H1 (cell line): Measurements from ENCODE around the gene CHST13. TPM values are rescaled to one million over a fixed set of nuclear protein-coding genes. Genes with fewer than 3 reads are reported as not detected.

Source experiments
- CTCF ChIA-PET: fragments of 300-600 bp; sonication (Branson Sonifier 250); formaldehyde crosslinking; loops from one replicate; lab custom pipeline; 2021; ENCODE audit not compliant: partially characterized antibody; lab: Charles Lee
- POLR2A ChIA-PET: fragments of 300-600 bp; sonication (Branson Sonifier 250); formaldehyde crosslinking; loops from one replicate; lab custom pipeline; 2021; ENCODE audit warnings: inconsistent platforms; ENCODE audit not compliant: partially characterized antibody; lab: Charles Lee
- DNase-seq, 2 experiments: peaks; one replicate each; pipeline versions ENCODE4 v3.0.0 to v3.0.0-alpha.2; 2010 to 2022; ENCODE audit warnings: low spot score in 2 of 2, low read depth in 1 of 2, mixed read lengths in 1 of 2
- FAIRE-seq: peaks from 2 replicates; lab custom pipeline; 2011; peaks lifted over from hg19 to GRCh38; lab: Jason Lieb, UNC
- H2AFZ ChIP-seq: 2 replicates; pipeline ENCODE4 v1.8.1; 2012; ENCODE audit warnings: low read length, inconsistent platforms
- H2AK5ac ChIP-seq: 2 replicates; pipeline ENCODE4 v1.6.1; 2013; ENCODE audit warnings: low read depth, low read length
- H2BK120ac ChIP-seq: replicated peaks from 2 replicates; pipeline ENCODE3; 2013; ENCODE audit warnings: low read depth, low read length, inconsistent platforms
- H2BK12ac ChIP-seq: 2 replicates; pipeline ENCODE4 v1.6.1; 2013; ENCODE audit warnings: low read depth, low read length
- H2BK15ac ChIP-seq: 2 replicates; pipeline ENCODE4 v1.6.1; 2013; ENCODE audit warnings: low read length
- H2BK20ac ChIP-seq: 2 replicates; pipeline ENCODE4 v1.6.1; 2013; ENCODE audit warnings: low read length
- H2BK5ac ChIP-seq: 2 replicates; pipeline ENCODE4 v1.6.1; 2013; ENCODE audit warnings: low read depth, low read length
- H3K14ac ChIP-seq: 2 replicates; pipeline ENCODE4 v1.6.1; 2013; ENCODE audit warnings: inconsistent platforms; ENCODE audit not compliant: insufficient read length
- H3K18ac ChIP-seq: 2 replicates; pipeline ENCODE4 v1.6.1; 2013; ENCODE audit warnings: low read length; ENCODE audit errors: extremely low read depth
- H3K23ac ChIP-seq: 2 replicates; pipeline ENCODE4 v1.6.1; 2013; ENCODE audit warnings: inconsistent platforms; ENCODE audit not compliant: insufficient read length
- H3K23me2 ChIP-seq: 2 replicates; pipeline ENCODE4 v1.6.1; 2013; ENCODE audit warnings: low read depth, low read length
- H3K27ac ChIP-seq: 2 replicates; pipeline ENCODE4 v1.6.1; 2011; ENCODE audit warnings: low read depth, low read length, inconsistent platforms
- H3K27me3 ChIP-seq, 4 experiments: replicated peaks in 1 of 4; 1 replicate in 1 of 4; 2 replicates in 3 of 4; pipeline versions ENCODE4 v1.6.1 to v1.8.1; 2011 to 2013; ENCODE audit warnings: low read length in 3 of 4, mild to moderate bottlenecking in 3 of 4, inconsistent platforms in 2 of 4, mixed read lengths in 2 of 4, moderate library complexity in 1 of 4; ENCODE audit not compliant: control insufficient read depth in 3 of 4, insufficient read depth in 3 of 4; ENCODE audit errors: extremely low read depth in 1 of 4
- H3K36me3 ChIP-seq, 4 experiments: 2 replicates each; pipeline versions ENCODE4 v1.6.1 to v1.8.1; 2011 to 2013; ENCODE audit warnings: mild to moderate bottlenecking in 4 of 4, low read length in 3 of 4, moderate library complexity in 2 of 4, control low read depth in 1 of 4, inconsistent platforms in 1 of 4; ENCODE audit not compliant: insufficient read depth in 4 of 4, control insufficient read depth in 2 of 4
- H3K4ac ChIP-seq: replicated peaks from 2 replicates; pipeline ENCODE3; 2013; ENCODE audit warnings: low read length, low read depth, mixed read lengths, inconsistent platforms; ENCODE audit not compliant: insufficient read length
- H3K4me1 ChIP-seq, 4 experiments: replicated peaks in 1 of 4; 1 replicate in 1 of 4; 2 replicates in 3 of 4; pipeline versions ENCODE4 v1.6.1 to v1.8.1; 2011 to 2013; ENCODE audit warnings: low read length in 3 of 4, inconsistent platforms in 2 of 4, mixed read lengths in 1 of 4; ENCODE audit not compliant: insufficient read depth in 4 of 4, control insufficient read depth in 3 of 4
- H3K4me2 ChIP-seq, 2 experiments: 2 replicates each; pipeline versions ENCODE4 v1.6.1 to v1.8.1; 2011 to 2013; ENCODE audit warnings: low read depth in 2 of 2, low read length in 2 of 2, control low read depth in 1 of 2, inconsistent platforms in 1 of 2, mild to moderate bottlenecking in 1 of 2; ENCODE audit not compliant: insufficient read depth in 1 of 2
- H3K4me3 ChIP-seq, 4 experiments: fragments of 200-600, 300-600 bp in 1 of 4; sonication (generic), shearing (Covaris generic), sonication (Bioruptor Twin) in 1 of 4; 2 replicates each; pipeline versions ENCODE4 v1.5.1 to v1.8.1; 2011 to 2016; ENCODE audit warnings: low read length in 4 of 4, low read depth in 3 of 4, control low read depth in 2 of 4, inconsistent platforms in 2 of 4, mild to moderate bottlenecking in 2 of 4, mixed read lengths in 1 of 4, moderate library complexity in 1 of 4; ENCODE audit not compliant: insufficient read depth in 2 of 4; ENCODE audit errors: extremely low read depth in 1 of 4
- H3K56ac ChIP-seq: replicated peaks from 2 replicates; pipeline ENCODE3; 2013; ENCODE audit warnings: low read depth, mild to moderate bottlenecking, mixed read lengths, low read length, inconsistent platforms; ENCODE audit not compliant: insufficient read length
- H3K79me1 ChIP-seq: 2 replicates; pipeline ENCODE4 v1.6.1; 2013; ENCODE audit warnings: low read depth, low read length, control low read depth
- H3K79me2 ChIP-seq, 2 experiments: 2 replicates each; pipeline versions ENCODE4 v1.6.1 to v1.8.1; 2012 to 2013; ENCODE audit warnings: low read length in 2 of 2, mild to moderate bottlenecking in 2 of 2, inconsistent platforms in 1 of 2; ENCODE audit not compliant: insufficient read depth in 2 of 2, control insufficient read depth in 1 of 2
- H3K9ac ChIP-seq, 4 experiments: replicated peaks in 1 of 4; 1 replicate in 1 of 4; 2 replicates in 3 of 4; pipeline versions ENCODE4 v1.6.1 to v1.8.1; 2011 to 2013; ENCODE audit warnings: low read depth in 3 of 4, low read length in 3 of 4, control low read depth in 2 of 4, mild to moderate bottlenecking in 2 of 4, moderate library complexity in 2 of 4, inconsistent platforms in 1 of 4; ENCODE audit errors: extremely low read depth in 1 of 4
- H3K9me3 ChIP-seq, 2 experiments: 2 replicates each; pipeline versions ENCODE4 v1.6.1 to v1.8.1; 2012 to 2013; ENCODE audit warnings: mild to moderate bottlenecking in 2 of 2, moderate library complexity in 2 of 2, control low read depth in 1 of 2, inconsistent platforms in 1 of 2, low read depth in 1 of 2, low read length in 1 of 2, mixed read lengths in 1 of 2; ENCODE audit not compliant: insufficient read depth in 2 of 2
- H4K20me1 ChIP-seq, 2 experiments: replicated peaks in 1 of 2; 2 replicates each; pipeline versions ENCODE3 to v1.8.1; 2011 to 2013; ENCODE audit warnings: inconsistent platforms in 2 of 2, low read length in 2 of 2, mild to moderate bottlenecking in 1 of 2; ENCODE audit not compliant: insufficient read depth in 2 of 2, control insufficient read depth in 1 of 2
- H4K5ac ChIP-seq: 2 replicates; pipeline ENCODE4 v1.6.1; 2013; ENCODE audit warnings: low read length, low read depth, mixed read lengths, inconsistent platforms; ENCODE audit not compliant: insufficient read length
- H4K8ac ChIP-seq: 2 replicates; pipeline ENCODE4 v1.8.0; 2013; ENCODE audit warnings: mild to moderate bottlenecking, moderate library complexity, low read length, inconsistent platforms; ENCODE audit not compliant: insufficient read depth; ENCODE audit errors: extremely low read depth
- H4K91ac ChIP-seq: replicated peaks from 2 replicates; pipeline ENCODE3; 2013; ENCODE audit warnings: low read length, mixed read lengths, inconsistent platforms; ENCODE audit not compliant: insufficient read length
- BRCA1 ChIP-seq: IDR thresholded peaks from 2 replicates; pipeline ENCODE4 v1.6.1; 2012; ENCODE audit warnings: low read depth, low read length, improper control_type of control experiment
- CEBPB ChIP-seq: IDR thresholded peaks from 2 replicates; pipeline ENCODE4 v1.6.1; 2012; ENCODE audit warnings: low read depth, low read length
- NRF1 ChIP-seq: IDR thresholded peaks from 2 replicates; pipeline ENCODE4 v1.6.1; 2011; ENCODE audit warnings: mild to moderate bottlenecking, low read depth, low read length, improper control_type of control experiment
- PHF8 ChIP-seq: fragments of 200-600 bp; sonication (generic); conservative IDR thresholded peaks from 2 replicates; pipeline ENCODE4 v1.7.1; 2012; ENCODE audit warnings: low read depth, mild to moderate bottlenecking, inconsistent platforms, low read length, moderate library complexity
- POLR2A ChIP-seq, 2 experiments: IDR thresholded peaks; 1 replicate in 1 of 2; 2 replicates in 1 of 2; pipeline ENCODE4 v1.6.1; 2011; ENCODE audit warnings: low read depth in 2 of 2, low read length in 2 of 2, mild to moderate bottlenecking in 2 of 2; ENCODE audit errors: control extremely low read depth in 1 of 2
- SRF ChIP-seq: IDR thresholded peaks from 2 replicates; pipeline ENCODE4 v1.6.1; 2011; ENCODE audit warnings: mild to moderate bottlenecking, low read depth, low read length, moderate library complexity
- SUZ12 ChIP-seq: fragments of 200-600 bp; sonication (generic); IDR thresholded peaks from 2 replicates; pipeline ENCODE4 v1.6.1; 2012; ENCODE audit warnings: mild to moderate bottlenecking, inconsistent platforms, low read length, moderate library complexity, mixed read lengths
- TAF1 ChIP-seq: IDR thresholded peaks from 2 replicates; pipeline ENCODE4 v1.6.1; 2011; ENCODE audit warnings: mild to moderate bottlenecking, low read depth, low read length
- whole genome bisulfite sequencing, 2 experiments: shearing (Covaris generic) in 1 of 2; methylation state at CpG; one replicate each; pipeline versions ENCODE4 v1.1.6 to v1.1.7; 2013 to 2015; ENCODE audit warnings: low lambda C conversion rate in 2 of 2, mixed read lengths in 2 of 2, inconsistent platforms in 1 of 2, low coverage in 1 of 2, missing lambda C conversion rate in 1 of 2; ENCODE audit not compliant: insufficient replicate concordance in 2 of 2, insufficient coverage in 1 of 2, insufficient read length in 1 of 2; ENCODE audit errors: extremely low coverage in 1 of 2, missing lambda C conversion rate in 1 of 2; 5-methylcytosine and 5-hydroxymethylcytosine counted together
- polyA plus RNA-seq, 7 experiments: library from polyadenylated mRNA; depleted of rRNA in 3 of 7; stranded (reverse) in 5 of 7; unstranded in 2 of 7; fragments of >200 nt in 5 of 7; fragments of 200-250 nt in 2 of 7; gene quantifications; 1 replicate in 5 of 7; 2 replicates in 1 of 7; 4 replicates in 1 of 7; pipeline versions ENCODE4 v1.2.1 to v1.2.3, GENCODE V29; 2011 to 2013; ENCODE audit warnings: missing spikeins in 2 of 7, mixed read lengths in 2 of 7
- total RNA-seq: library from RNA; stranded (reverse); fragmentation: NEBNext Ultra II Directional; extraction: Animal tissue kit (Norgen Biotek cat#: 25700); gene quantifications from 2 replicates; pipeline ENCODE4 v1.2.1, GENCODE V29; 2021

CHST13 gene
- total and polyA plus RNA-seq, 2 of the 8 experiments (the other 6 are each of a cell fraction or from before 2014, with no cell fraction given), result 5.4 to 11.7 TPM

- peak overlapping the region; percentile 99 for H3K56ac ChIP-seq
- POLR2A ChIA-PET, result no interaction called here
- H4K5ac ChIP-seq, result no peak overlapping the region
- H3K23ac ChIP-seq, result no peak overlapping the region
- H3K4me3 ChIP-seq, result no peak overlapping the region
- H4K8ac ChIP-seq, result no peak overlapping the region
- H3K4me2 ChIP-seq, result no peak overlapping the region
- H3K27me3 ChIP-seq, result peaks cover 0 to 5% (median 2%) of the 10 kb centered on the region in 4 experiments; a peak in 1 of 7 replicates
- peak overlapping the region in 1 of 4 experiments; percentile 26; a peak in 1 of 7 replicates for H3K9ac ChIP-seq
- no peaks in the 10 kb centered on the region for H3K4me1 ChIP-seq
- peak overlapping the region; percentile 96 for H2AK5ac ChIP-seq
- no peaks in the 10 kb centered on the region for H3K9me3 ChIP-seq
- no peak overlapping the region for H2BK20ac ChIP-seq
- no peak overlapping the region for H2BK120ac ChIP-seq
- H3K23me2 ChIP-seq, result peaks cover 7% of the 10 kb centered on the region; the same call in 1 of the 2 replicates
- H3K14ac ChIP-seq, result no peak overlapping the region
- H4K20me1 ChIP-seq, result peaks cover 0 to 5% of the 10 kb centered on the region in 2 experiments
- no peak for TF ChIP-seq TAF1
- TF ChIP-seq CEBPB, result no peak
- TF ChIP-seq POLR2A (IDR thresholded peaks at IDR 0.05; ENCODE audit: control extremely low read depth in 1 of 2, low read depth in 2 of 2, low read length in 2 of 2), result no peak
- no peak for TF ChIP-seq NRF1
- TF ChIP-seq BRCA1, result no peak
- no peak for TF ChIP-seq SRF
- TF ChIP-seq SUZ12, result no peak
- TF ChIP-seq PHF8, result no peak
- TF ChIP-seq, all 59 proteins: peak for 0
- peak overlapping the region; percentile 98; the same call in 1 of the 2 replicates for H2BK12ac ChIP-seq
- CTCF ChIA-PET, result no interaction called here
- no peak overlapping the region for H2AFZ ChIP-seq
- 94% methylated on average over 10 of the region's 10 CpGs; no CpG with 5 or more reads in 1 of the 2 experiments for WGBS, 2 experiments
- H3K4ac ChIP-seq, result no peak overlapping the region
- no peak for DNase-seq
- H3K18ac ChIP-seq, result no peak overlapping the region
- no peaks in the 10 kb centered on the region for H3K79me1 ChIP-seq
- FAIRE-seq, result peak; percentile 58
- no peak overlapping the region for H3K27ac ChIP-seq
- peak overlapping the region; percentile 53; the same call in 1 of the 2 replicates for H2BK15ac ChIP-seq
- no peaks in the 10 kb centered on the region for H3K79me2 ChIP-seq
- no peaks in the 10 kb centered on the region; a peak in 1 of 8 replicates for H3K36me3 ChIP-seq
- H2BK5ac ChIP-seq, result peak overlapping the region; percentile 66
- H4K91ac ChIP-seq, result peak overlapping the region; percentile 93
Observed at GRCh38 chr3:126539558-126540250, 15.7 kb downstream of the CHST13 start.
